Measurements from ENCODE around the gene TCP1. TPM values are rescaled to one million over a fixed set of nuclear protein-coding genes. Genes with fewer than 3 reads are reported as not detected.

TCP1 gene
- total and polyA plus RNA-seq, 8 donors = 112 to 267 (median 245) TPM

DNA sequence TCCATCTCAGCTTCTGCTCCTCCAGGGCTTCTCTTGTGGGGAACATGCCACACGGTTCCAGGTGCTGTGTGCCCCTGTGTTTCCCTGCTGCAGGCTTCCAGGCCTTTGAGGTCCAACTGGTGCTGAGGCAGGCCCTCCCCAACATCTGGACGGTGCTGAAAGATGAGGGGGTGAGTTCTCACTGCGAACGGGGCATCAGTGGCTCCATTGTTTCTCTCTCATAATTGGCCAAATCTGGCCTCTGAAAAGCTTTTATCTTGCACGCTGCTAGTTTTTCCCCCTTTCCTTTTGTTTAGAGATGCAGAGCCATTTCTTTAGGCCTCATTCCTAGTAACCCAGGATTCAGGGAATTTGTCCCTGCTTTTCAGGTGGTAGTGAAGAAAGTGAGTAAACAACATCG lies 19.2 kb upstream of the TCP1 start:
- H3K4me3 ChIP-seq = no peak overlapping the region
- H3K9me3 ChIP-seq = no peaks in the 10 kb centered on the region
- no peaks in the 10 kb centered on the region for H3K4me1 ChIP-seq
- TF ChIP-seq, protein P1, sequence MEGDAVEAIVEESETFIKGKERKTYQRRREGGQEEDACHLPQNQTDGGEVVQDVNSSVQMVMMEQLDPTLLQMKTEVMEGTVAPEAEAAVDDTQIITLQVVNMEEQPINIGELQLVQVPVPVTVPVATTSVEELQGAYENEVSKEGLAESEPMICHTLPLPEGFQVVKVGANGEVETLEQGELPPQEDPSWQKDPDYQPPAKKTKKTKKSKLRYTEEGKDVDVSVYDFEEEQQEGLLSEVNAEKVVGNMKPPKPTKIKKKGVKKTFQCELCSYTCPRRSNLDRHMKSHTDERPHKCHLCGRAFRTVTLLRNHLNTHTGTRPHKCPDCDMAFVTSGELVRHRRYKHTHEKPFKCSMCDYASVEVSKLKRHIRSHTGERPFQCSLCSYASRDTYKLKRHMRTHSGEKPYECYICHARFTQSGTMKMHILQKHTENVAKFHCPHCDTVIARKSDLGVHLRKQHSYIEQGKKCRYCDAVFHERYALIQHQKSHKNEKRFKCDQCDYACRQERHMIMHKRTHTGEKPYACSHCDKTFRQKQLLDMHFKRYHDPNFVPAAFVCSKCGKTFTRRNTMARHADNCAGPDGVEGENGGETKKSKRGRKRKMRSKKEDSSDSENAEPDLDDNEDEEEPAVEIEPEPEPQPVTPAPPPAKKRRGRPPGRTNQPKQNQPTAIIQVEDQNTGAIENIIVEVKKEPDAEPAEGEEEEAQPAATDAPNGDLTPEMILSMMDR (IDR thresholded peaks at IDR 0.05) = no peak
- no peak overlapping the region for H3K27ac ChIP-seq
- H3K27me3 ChIP-seq = no peaks in the 10 kb centered on the region
- DNase-seq = no peak
- intact Hi-C loops (cut with DNase I) = no loop called here
- no peaks in the 10 kb centered on the region for H3K36me3 ChIP-seq
- ATAC-seq = no peak

DNA sequence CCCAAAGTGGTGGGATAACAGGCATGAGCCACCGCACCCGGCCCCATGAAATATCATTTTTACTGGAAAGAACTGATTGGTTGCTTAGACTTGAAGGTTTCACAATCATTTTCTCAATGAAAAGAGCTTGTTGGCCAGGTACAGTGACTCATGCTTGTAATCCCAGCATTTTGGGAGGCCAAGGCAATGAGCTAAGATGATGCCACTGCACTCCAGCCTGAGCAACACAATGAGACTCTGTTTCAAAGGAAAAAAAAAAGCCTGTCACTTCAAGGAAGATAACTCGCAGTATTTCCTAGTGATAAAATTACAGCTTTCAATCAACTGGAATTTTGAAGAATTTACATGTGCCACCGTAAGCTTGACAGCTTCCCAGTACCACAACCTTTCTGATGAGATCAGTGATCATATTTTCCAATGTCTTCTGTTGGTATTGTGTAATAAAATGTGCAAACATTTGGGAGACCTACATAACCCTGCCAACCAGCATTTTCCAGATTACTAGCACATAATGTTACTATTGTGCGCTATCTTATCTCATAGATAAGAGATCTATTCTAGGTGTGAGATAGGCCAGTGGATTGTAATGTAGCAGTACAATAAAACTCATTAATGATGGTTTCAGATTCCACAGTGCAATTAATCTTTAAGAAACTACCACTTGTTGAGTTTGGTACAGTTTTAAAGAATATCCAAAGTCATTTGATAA lies 17.9 kb upstream of the TCP1 start:
- intact Hi-C loops (cut with DNase I) = no loop called here
- TF ChIP-seq, protein P1 (IDR thresholded peaks at IDR 0.05) = no peak
- no peak for DNase-seq
- no peak for ATAC-seq
- Histone ChIP-seq H3K9me3 (no peaks in the 10 kb centered on the region), H3K27ac (no peak overlapping the region), H3K27me3 (no peaks in the 10 kb centered on the region), H3K4me3 (no peak overlapping the region), H3K36me3 (no peaks in the 10 kb centered on the region), H3K4me1 (peaks cover 2 to 6% of the 10 kb centered on the region in 2 donors)

DNA sequence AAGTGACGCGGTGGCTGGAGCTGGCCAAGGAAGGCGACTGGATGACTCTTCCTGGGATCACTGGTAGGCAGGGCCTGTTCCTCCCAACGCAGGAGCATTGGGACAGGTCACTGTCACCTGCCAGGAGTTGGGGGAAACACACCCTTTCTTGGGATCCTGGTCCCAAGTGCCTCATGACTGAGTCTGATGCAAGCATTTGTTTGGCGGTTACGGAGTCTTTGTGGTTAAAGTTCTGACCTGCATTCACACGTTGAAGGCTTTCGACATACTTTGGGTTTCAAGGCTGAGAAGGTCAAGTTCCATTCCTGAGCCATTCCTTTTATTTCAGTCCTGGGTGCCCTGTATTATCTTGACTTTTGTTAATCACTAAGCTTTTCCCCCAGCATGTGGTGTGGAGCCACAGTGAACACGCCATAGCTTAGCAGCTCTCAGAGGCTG lies 16.6 kb upstream of the TCP1 start:
- intact Hi-C loops (cut with DNase I) = no loop called here
- ATAC-seq (no peak), DNase-seq (no peak)
- Histone ChIP-seq H3K27me3 (no peaks in the 10 kb centered on the region), H3K36me3 (no peaks in the 10 kb centered on the region), H3K27ac (no peak overlapping the region), H3K4me1 (peaks cover 7 to 10% of the 10 kb centered on the region in 2 donors), H3K4me3 (no peak overlapping the region), H3K9me3 (no peaks in the 10 kb centered on the region)
- TF ChIP-seq, protein P1 (IDR thresholded peaks at IDR 0.05) = no peak

DNA sequence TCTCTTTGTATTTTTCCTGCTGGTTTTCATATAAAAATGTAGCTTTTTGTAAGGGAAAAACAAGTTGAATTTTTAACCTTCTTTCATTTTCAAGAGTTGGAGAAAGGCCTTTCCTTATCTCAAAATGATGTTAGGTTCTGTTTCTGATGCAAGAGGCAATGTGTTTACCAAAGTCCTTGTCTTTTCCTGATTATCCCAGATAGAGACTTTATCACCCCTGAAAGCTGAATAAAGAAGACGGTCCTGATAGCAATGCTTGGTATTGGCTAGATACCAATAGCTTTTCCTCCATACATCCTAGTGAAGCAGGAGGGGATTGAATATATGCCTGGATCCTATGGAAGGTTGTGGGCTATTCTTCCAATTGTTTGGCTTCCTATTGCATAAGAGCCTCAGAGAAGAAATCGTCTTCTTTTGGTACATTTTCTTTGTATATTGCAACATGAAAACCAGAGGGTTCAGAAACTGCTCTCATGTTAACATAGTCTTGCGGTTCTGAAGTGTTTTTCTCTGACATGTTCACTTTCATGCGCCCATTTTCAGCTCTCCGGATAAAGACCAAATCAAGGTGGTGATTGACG lies 16.1 kb upstream of the TCP1 start:
- Histone ChIP-seq H3K4me1 (peaks cover 7 to 10% of the 10 kb centered on the region in 2 donors), H3K4me3 (no peak overlapping the region), H3K27me3 (no peaks in the 10 kb centered on the region), H3K27ac (no peak overlapping the region), H3K36me3 (no peaks in the 10 kb centered on the region), H3K9me3 (no peaks in the 10 kb centered on the region)
- DNase-seq (no peak), ATAC-seq (no peak)
- TF ChIP-seq, protein P1 (IDR thresholded peaks at IDR 0.05) = no peak
- intact Hi-C loops (cut with DNase I) = no loop called here

DNA sequence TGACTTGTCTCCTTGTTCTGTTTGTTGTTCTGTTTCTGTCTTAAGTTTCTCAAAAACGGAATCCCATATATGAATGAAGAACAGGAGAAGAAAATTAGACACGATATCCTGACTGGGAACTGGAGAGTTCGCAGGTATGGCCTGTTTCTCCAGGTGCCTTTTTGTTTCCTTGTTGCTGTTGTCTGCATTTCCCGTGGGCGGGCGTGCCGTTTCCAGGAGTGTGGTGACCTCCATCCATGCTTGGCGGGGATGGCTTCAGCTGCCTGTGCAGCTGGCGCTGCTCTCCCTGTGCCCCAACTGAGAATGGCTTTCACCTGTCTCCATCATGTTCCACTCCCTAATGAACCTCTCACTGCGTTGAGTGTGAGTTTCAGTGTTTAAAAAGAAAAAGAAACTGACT lies 15.1 kb upstream of the TCP1 start:
- intact Hi-C loops (cut with DNase I) = no loop called here
- peaks cover 7 to 10% of the 10 kb centered on the region in 2 donors for H3K4me1 ChIP-seq
- no peaks in the 10 kb centered on the region for H3K27me3 ChIP-seq
- peaks cover 0 to 7% of the 10 kb centered on the region in 2 donors for H3K36me3 ChIP-seq
- DNase-seq = no peak
- H3K27ac ChIP-seq = no peak overlapping the region
- no peaks in the 10 kb centered on the region for H3K9me3 ChIP-seq
- no peak for ATAC-seq
- no peak overlapping the region for H3K4me3 ChIP-seq
- TF ChIP-seq, protein P1 (IDR thresholded peaks at IDR 0.05) = no peak
